ENCODE measurements around the gene CRIP2. TPM values are rescaled to one million over a fixed set of nuclear protein-coding genes. Genes with fewer than 3 reads are reported as not detected.

Gene CRIP2
- total and polyA plus RNA-seq, 2 of the 8 experiments (the other 6 are each of a cell fraction or from before 2014, with no cell fraction given) = 4.2 to 13.5 TPM

GRCh38 chr14:105488781-105489541 is 14.3 kb downstream of the CRIP2 start:
- H3K56ac ChIP-seq (replicated peaks; ENCODE audit: insufficient read length, low read depth, low read length) = no peak overlapping the region
- H3K4me3 ChIP-seq (ENCODE audit: extremely low read depth in 1 of 4, insufficient read depth in 2 of 4, low read depth in 3 of 4, low read length in 4 of 4) = peak overlapping the region in 1 of 4 experiments; percentile 77; a peak in 2 of 8 replicates
- no peak overlapping the region for H2BK120ac ChIP-seq (replicated peaks; ENCODE audit: low read depth, low read length)
- no peak overlapping the region for H4K5ac ChIP-seq (ENCODE audit: insufficient read length, low read depth, low read length)
- no peak overlapping the region; the same call in 1 of the 2 replicates for H4K8ac ChIP-seq (ENCODE audit: extremely low read depth, insufficient read depth, low read length)
- POLR2A ChIA-PET (ENCODE audit: partially characterized antibody) = interaction anchor here (2.2 to 2.8 kb wide), 2 partner anchors 8 to 13 kb away, joined by 8 to 9 read pairs; no protein-coding TSS in a partner anchor
- H3K23me2 ChIP-seq (ENCODE audit: low read depth, low read length) = peaks cover 9% of the 10 kb centered on the region; the same call in 1 of the 2 replicates
- H3K9me3 ChIP-seq (ENCODE audit: insufficient read depth in 2 of 2, low read depth in 1 of 2, low read length in 1 of 2) = no peaks in the 10 kb centered on the region
- H3K9ac ChIP-seq (replicated peaks in 1 of 4; ENCODE audit: extremely low read depth in 1 of 4, low read depth in 3 of 4, low read length in 3 of 4) = no peak overlapping the region
- no peak overlapping the region for H2BK5ac ChIP-seq (ENCODE audit: low read depth, low read length)
- no peak for DNase-seq (ENCODE audit: low read depth in 1 of 2, low spot score in 2 of 2)
- no peaks in the 10 kb centered on the region for H3K79me2 ChIP-seq (ENCODE audit: control insufficient read depth in 1 of 2, insufficient read depth in 2 of 2, low read length in 2 of 2)
- peaks cover 30 to 51% (median 49%) of the 10 kb centered on the region in 4 experiments for H3K27me3 ChIP-seq (replicated peaks in 1 of 4; ENCODE audit: control insufficient read depth in 3 of 4, extremely low read depth in 1 of 4, insufficient read depth in 3 of 4, low read length in 3 of 4)
- peak overlapping the region; percentile 48; the same call in 1 of the 2 replicates for H2AK5ac ChIP-seq (ENCODE audit: low read depth, low read length)
- H3K36me3 ChIP-seq (ENCODE audit: control insufficient read depth in 2 of 4, insufficient read depth in 4 of 4, low read length in 3 of 4) = no peaks in the 10 kb centered on the region; a peak in 2 of 8 replicates
- no peak overlapping the region for H2BK15ac ChIP-seq (ENCODE audit: low read length)
- H3K4ac ChIP-seq (replicated peaks; ENCODE audit: insufficient read length, low read depth, low read length) = no peak overlapping the region
- no peak overlapping the region for H3K27ac ChIP-seq (ENCODE audit: low read depth, low read length)
- peaks cover 0 to 20% (median 5%) of the 10 kb centered on the region in 4 experiments; a peak in 5 of 7 replicates for H3K4me1 ChIP-seq (replicated peaks in 1 of 4; ENCODE audit: control insufficient read depth in 3 of 4, insufficient read depth in 4 of 4, low read length in 3 of 4)
- no peaks in the 10 kb centered on the region for H3K79me1 ChIP-seq (ENCODE audit: low read depth, low read length)
- H3K18ac ChIP-seq (ENCODE audit: extremely low read depth, low read length) = no peak overlapping the region
- no peak overlapping the region for H3K23ac ChIP-seq (ENCODE audit: insufficient read length)
- peak overlapping the region in 1 of 2 experiments; percentile 37; a peak in 2 of 4 replicates for H3K4me2 ChIP-seq (ENCODE audit: insufficient read depth in 1 of 2, low read depth in 2 of 2, low read length in 2 of 2)
- H4K20me1 ChIP-seq (replicated peaks in 1 of 2; ENCODE audit: control insufficient read depth in 1 of 2, insufficient read depth in 2 of 2, low read length in 2 of 2) = peaks cover 0 to 16% of the 10 kb centered on the region in 2 experiments
- no peak for FAIRE-seq
- H4K91ac ChIP-seq (replicated peaks; ENCODE audit: insufficient read length, low read length) = no peak overlapping the region
- 81% methylated on average over 17 of the region's 20 CpGs; no CpG with 5 or more reads in 1 of the 2 experiments for WGBS, 2 experiments (ENCODE audit: extremely low coverage in 1 of 2, insufficient coverage in 1 of 2, insufficient read length in 1 of 2, insufficient replicate concordance in 2 of 2, low coverage in 1 of 2, low lambda C conversion rate in 2 of 2, missing lambda C conversion rate in 1 of 2)
- CTCF ChIA-PET (ENCODE audit: partially characterized antibody) = interaction anchor here (0.6 to 2.6 kb wide), 24 partner anchors 8 to 711 kb away, joined by 3 to 33 read pairs (median 5); no protein-coding TSS in a partner anchor
- H2BK20ac ChIP-seq (ENCODE audit: low read length) = no peak overlapping the region
- H2AFZ ChIP-seq (ENCODE audit: low read length) = no peak overlapping the region
- no peak overlapping the region for H3K14ac ChIP-seq (ENCODE audit: insufficient read length)
- no peak overlapping the region for H2BK12ac ChIP-seq (ENCODE audit: low read depth, low read length)
